ENCODE data around the gene USP48. TPM values are rescaled to one million over a fixed set of nuclear protein-coding genes. Genes with fewer than 3 reads are reported as not detected.

The USP48 gene
- total and polyA plus RNA-seq, 2 of the 13 experiments (the other 11 are each of a cell fraction or from before 2014, with no cell fraction given), result 30.4 to 30.7 TPM

GRCh38 chr1:21781815-21782348, 1.1 kb downstream of the USP48 start (continued):
- no peak for TF ChIP-seq MTF1 (CRISPR knock-in tag; IDR thresholded peaks at IDR 0.05)
- no peak for TF ChIP-seq NKX3-1 (CRISPR knock-in tag; IDR thresholded peaks at IDR 0.05)

- DNase-seq (ENCODE audit: low spot score) (no peak), ATAC-seq (no peak), FAIRE-seq (no peak)
- H3K9ac ChIP-seq (ENCODE audit: insufficient read depth, low read depth, low read length), result no peak overlapping the region
- ChIA-PET POLR2A (no interaction called here), CTCF (ENCODE audit: low intra/inter-chr PET ratio, low total read pairs) (no interaction called here)
- in situ Hi-C loops (cut with HindIII; ENCODE audit: extremely low pct_ligation_motif_present, low pct_unique_long_range_greater_than_20kb), result no loop called here
- intact Hi-C loops (cut with micrococcal nuclease; ENCODE audit: unreplicated experiment), result loop anchor here (5.0 kb wide), 1 partner anchor 548 kb away; no protein-coding TSS in a partner anchor
- H3K9me3 ChIP-seq (ENCODE audit: low read length), result no peaks in the 10 kb centered on the region
- no peak overlapping the region; a peak in 1 of 6 replicates for H3K4me3 ChIP-seq (replicated peaks in 1 of 3; ENCODE audit: insufficient read depth in 1 of 3, low read depth in 2 of 3, low read length in 3 of 3)
- WGBS (ENCODE audit: low lambda C conversion rate), result 97% methylated on average over 12 of the region's 12 CpGs
- TSS peak; percentile 8 for BruUV-seq (replicated peaks)
- H3K4me2 ChIP-seq (ENCODE audit: low read depth, low read length), result peak overlapping the region; percentile 19; the same call in 1 of the 2 replicates
- peaks cover 61% of the 10 kb centered on the region for H3K4me1 ChIP-seq (ENCODE audit: insufficient read depth, low read length)
- no peak overlapping the region for H3K27ac ChIP-seq (ENCODE audit: extremely low read length, insufficient read depth, low read length)
- 0 out of 5 replicates have a peak, but pooled peaks cover 0 to 3% of the 10 kb centered on the region in 2 experiments for H3K36me3 ChIP-seq (replicated peaks in 1 of 2; ENCODE audit: control insufficient read depth in 1 of 2, insufficient read depth in 2 of 2, low read length in 2 of 2)
- no peaks in the 10 kb centered on the region; a peak in 1 of 5 replicates for H3K27me3 ChIP-seq (ENCODE audit: control insufficient read depth in 1 of 2, insufficient read depth in 2 of 2, low read length in 2 of 2)
- H2AFZ ChIP-seq (ENCODE audit: low read length), result no peak overlapping the region
- no peak for TF ChIP-seq AGO2 (optimal IDR thresholded peaks at IDR 0.05; ENCODE audit: low read depth, low read length)
- no peak for TF ChIP-seq ZFP62 (CRISPR knock-in tag; IDR thresholded peaks at IDR 0.05)
- TF ChIP-seq HMG20A (CRISPR knock-in tag; IDR thresholded peaks at IDR 0.05; ENCODE audit: borderline replicate concordance), result no peak
- TF ChIP-seq PCBP2 (optimal IDR thresholded peaks at IDR 0.05; ENCODE audit: low read depth, low read length, poor library complexity, severe bottlenecking), result no peak
- TF ChIP-seq, protein P1, sequence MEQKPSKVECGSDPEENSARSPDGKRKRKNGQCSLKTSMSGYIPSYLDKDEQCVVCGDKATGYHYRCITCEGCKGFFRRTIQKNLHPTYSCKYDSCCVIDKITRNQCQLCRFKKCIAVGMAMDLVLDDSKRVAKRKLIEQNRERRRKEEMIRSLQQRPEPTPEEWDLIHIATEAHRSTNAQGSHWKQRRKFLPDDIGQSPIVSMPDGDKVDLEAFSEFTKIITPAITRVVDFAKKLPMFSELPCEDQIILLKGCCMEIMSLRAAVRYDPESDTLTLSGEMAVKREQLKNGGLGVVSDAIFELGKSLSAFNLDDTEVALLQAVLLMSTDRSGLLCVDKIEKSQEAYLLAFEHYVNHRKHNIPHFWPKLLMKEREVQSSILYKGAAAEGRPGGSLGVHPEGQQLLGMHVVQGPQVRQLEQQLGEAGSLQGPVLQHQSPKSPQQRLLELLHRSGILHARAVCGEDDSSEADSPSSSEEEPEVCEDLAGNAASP (CRISPR knock-in tag; IDR thresholded peaks at IDR 0.05; ENCODE audit: borderline replicate concordance), result no peak
- no peak for TF ChIP-seq NFIB (CRISPR knock-in tag; IDR thresholded peaks at IDR 0.05; ENCODE audit: borderline replicate concordance)
- no peak for TF ChIP-seq ZNF414 (CRISPR knock-in tag; IDR thresholded peaks at IDR 0.05)
- TF ChIP-seq BCL6 (CRISPR knock-in tag; IDR thresholded peaks at IDR 0.05), result no peak
- no peak for TF ChIP-seq ATF7 (IDR thresholded peaks at IDR 0.05)
- no peak for TF ChIP-seq ATF7 (CRISPR knock-in tag; IDR thresholded peaks at IDR 0.05)
- no peak for TF ChIP-seq ZNF530 (CRISPR knock-in tag; IDR thresholded peaks at IDR 0.05; ENCODE audit: low read depth)
- no peak for TF ChIP-seq TMF1 (CRISPR knock-in tag; IDR thresholded peaks at IDR 0.05; ENCODE audit: low read depth)
- peaks cover 66% of the 10 kb centered on the region for H3K79me2 ChIP-seq (ENCODE audit: insufficient read depth, low read length)
- peaks cover 37% of the 10 kb centered on the region for H4K20me1 ChIP-seq (ENCODE audit: insufficient read depth, low read length)
These were observed 3.1 kb downstream of the USP48 start for GRCh38 chr1:21779613-21780521.
